NCI-H345 (cell line): ENCODE data around the gene TWF2.
"Not testable (repeated sequence)": the region's sequence is repeated elsewhere in the genome, so short reads cannot be mapped to it uniquely, and the experiment has no call there.

ENCODE experiments used
- DNase-seq: peaks from one replicate; lab custom pipeline; 2025; lab: John Stamatoyannopoulos, UW

The TWF2 gene

DNA sequence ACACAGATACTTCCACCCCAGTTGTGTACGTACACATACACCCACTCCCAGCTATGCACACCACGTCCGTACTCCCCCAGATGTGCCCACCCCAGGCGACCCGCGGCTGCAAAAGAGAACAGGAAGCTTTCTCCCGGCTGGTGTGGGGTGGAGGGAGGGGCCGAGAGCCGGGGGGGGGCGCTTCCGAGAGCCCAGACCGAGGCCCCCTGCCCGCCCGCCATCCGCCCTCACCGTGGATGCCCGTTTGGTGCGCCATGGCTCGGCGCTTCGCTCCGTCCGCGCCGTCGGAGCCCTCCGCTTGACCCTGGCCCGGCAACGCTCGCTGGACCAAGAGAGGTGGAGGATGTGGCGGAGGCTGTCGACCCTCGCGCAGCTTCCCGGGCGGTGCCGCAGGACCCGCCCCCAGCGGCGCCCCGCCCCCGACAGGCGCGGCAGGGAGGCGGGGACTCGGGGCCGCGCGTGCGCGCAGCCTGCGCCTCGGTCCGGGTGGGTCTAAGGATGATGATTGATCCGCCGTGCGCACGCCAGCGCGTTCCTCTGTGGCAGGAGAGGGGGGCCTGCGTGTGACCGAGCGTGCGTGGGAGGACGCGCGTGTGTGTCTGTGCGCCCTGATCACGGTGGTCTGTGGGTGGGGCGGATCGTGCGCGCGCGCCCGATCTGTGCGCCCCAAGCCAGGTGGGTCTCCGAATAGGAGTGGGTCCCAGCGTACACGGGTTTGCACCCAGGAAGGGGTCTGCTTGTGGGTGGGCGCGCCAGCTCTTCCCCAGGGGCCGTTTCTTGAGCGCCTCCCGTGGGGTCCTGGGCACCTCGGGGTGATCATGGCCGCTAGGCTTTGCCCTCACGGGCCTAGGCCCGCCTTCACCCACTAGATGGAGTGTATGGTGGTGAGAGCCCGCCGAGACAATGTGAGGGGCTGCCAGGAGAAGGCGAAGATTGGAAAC, at the start of gene TWF2:
TWF2 (minus strand) TSS at position 398 of the 941 bp plus-strand sequence; CDS start at position 256, 142 bp downstream.
- DNase-seq = peak; percentile 68

DNA sequence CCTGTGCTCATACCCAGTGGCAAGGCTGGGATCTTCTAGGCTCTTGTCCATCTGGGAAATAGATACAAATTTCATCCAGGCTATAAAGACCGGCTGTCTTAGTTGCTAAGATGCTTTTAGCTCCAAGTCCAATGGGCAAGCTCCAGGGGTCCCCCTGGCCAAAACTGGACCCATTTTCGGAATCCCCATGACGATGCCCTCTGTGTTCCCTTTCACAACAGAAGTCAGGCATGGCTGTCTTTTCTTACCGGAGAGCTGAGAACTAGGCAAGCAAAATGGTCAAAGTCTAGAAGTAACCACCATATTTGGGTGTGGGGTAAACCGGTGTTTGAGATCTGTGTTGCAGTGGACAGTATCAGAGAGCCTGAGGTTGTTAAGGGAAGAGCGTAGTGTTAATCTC, 49.7 kb upstream of the TWF2 start:
- DNase-seq = no peak

DNA sequence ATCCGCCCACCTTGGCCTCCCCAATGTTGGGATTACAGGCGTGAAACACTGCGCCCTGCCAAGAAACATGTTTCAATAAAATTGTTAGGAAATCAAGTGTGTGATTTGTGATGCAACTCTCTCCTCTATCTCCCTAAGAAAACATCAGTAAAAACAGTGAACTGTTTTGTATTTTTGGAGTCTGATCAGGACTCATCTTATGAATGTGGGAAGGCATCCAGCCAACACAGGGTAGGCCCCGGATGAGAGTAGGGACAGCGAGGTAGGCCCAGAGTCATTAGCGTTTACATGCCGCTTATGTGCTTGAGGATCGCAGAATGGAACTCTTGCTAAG, 47.8 kb upstream of the TWF2 start:
- DNase-seq = no peak

DNA sequence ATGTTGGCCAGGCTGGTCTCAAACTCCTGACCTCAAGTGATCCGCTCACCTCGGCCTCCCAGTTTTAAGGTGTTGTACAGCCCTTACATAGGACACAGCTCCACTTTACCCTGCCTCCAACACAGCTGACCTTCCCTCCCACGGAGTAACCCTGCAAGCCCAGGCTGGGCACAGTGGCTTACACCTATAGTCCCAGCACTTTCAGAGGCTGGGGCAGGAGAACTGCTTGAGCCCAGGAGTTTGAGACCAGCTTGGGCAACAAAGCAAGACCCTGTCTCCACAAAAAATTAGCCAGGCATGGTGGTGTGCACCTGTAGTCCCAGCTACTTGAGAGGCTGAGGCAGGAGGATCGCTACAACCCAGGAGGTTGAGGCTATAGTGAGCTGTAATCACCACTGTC, 45.1 kb upstream of the TWF2 start:
- not testable (repeated sequence) for DNase-seq

DNA sequence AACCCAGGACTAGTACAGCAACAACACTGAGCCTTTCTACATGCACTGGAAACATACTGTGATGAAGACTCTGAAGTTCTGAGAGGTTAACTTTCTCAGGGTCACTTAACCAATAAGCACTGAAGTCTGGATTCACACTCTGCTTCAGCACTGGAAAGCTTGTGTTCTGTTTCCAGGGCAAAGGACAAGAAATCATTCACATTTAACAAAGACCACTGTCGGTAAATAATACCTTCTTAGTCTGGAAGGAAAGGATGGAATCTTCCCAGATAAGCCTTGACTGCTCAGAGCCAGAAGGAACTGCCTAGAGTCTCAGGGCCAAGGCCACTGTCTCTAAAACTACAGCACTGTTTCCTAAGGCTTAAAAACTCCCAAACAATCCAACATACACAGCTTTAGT, 44.3 kb upstream of the TWF2 start:
- DNase-seq = no peak

DNA sequence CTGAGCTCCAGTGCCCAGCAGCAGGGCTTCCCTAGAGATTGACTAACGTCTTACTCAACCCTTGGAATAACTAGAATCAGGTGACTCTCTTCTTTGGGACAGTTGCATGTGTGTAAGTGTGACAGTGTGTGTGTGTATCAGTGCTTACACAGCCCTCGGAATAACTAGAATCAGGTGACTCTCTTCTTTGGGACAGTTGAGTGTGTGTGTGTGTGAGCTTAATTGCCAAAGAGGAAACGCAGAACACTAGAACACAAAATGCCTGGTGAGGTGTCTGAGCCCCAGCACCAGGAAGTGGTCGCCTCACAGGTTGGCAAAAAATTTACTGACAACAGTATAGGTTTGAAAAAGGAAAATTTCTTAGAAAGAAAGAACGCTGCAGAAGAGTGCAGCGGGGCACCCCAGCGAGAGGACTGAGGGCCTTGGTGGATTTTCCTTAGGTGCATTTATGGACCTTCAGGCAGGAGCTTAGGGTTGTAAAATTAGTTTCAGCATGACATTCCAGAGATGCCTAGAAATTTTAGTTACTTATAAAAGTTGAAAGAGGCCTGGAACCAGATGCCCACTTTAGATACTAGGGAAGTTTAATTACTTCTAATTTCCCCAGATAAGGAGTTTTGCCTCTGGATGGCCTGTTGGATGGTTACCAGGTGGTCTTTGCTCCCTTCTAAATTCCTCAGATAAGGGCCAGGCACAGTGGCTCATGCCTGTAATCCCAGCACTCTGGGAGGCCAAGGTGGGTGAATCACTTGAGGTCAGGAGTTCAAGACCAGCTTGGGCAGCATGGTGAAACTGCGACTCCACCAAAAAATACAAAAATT, 43.2 kb upstream of the TWF2 start:
- DNase-seq = no peak

DNA sequence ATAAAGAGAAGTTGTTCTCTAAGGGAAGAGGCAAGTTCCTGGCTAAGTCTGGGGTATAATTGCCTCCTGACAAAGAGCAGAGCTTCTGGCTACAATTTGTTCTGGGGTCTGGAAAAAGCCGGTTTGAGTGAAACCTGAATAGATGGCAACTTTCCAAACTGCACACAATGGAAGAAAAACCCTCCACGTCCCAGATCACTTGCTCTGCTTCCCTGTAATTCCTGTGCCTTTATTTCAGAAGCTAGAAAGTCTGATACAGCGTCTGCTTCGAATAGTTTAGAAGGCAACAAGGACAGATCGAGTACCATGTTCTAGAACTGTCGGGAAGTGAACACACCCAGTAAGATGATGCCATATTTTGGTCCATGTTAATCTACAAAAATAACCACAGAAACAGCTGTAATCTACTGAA, 41.1 kb upstream of the TWF2 start:
- peak; percentile 59 for DNase-seq

DNA sequence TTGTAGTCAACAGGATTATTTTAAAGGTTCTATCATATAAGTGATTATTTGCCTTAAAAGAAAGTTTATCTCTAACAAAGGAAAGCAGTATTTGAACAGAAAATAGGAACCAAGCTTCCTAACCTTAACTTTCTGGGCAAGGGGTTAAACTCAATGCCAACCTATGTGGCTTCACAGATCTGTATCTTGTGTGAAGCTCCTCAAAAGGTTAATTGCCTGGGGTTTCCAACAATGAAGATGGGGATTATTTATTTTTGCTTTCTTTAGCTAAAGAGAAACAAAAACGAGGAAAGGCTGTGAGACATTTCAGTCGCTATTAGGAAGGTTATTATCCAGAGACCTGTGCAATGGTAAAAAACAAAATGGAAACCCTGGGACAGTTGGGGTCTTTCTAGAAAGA, 40.6 kb upstream of the TWF2 start:
- DNase-seq = no peak

DNA sequence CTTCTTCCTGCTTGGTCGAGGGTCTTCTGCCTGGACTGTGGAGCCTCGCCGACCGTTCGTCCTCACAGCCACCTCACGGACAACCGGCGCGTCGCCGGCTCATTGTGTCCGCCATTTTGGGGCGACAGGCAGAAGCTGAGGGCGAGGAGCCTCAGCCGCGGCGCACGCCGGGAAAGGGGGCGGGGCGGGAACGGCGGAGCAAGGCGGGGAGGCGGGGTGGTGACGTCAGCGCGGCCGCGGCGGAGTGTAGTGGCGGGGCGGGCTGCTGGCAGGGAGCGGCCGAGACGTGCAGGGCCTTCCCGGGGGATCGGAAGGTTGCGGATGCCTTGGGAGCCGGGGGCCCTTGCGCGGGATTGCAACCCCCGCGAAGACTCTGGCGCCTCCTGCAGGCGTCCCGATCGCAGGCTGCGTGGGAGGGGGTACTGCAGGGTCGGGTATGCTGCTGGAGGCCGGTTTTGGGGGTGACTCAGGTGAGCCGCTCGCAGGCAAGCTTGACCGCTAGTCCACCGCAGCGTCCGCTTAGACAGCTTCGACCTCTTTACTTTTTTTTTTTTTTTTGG, 39.6 kb upstream of the TWF2 start, which contains the start of gene WDR82:
WDR82 (minus strand) TSS at position 140 of the 560 bp plus-strand sequence. CDS start 288 bp downstream, outside the sequence.
- DNase-seq = peak; percentile 90

DNA sequence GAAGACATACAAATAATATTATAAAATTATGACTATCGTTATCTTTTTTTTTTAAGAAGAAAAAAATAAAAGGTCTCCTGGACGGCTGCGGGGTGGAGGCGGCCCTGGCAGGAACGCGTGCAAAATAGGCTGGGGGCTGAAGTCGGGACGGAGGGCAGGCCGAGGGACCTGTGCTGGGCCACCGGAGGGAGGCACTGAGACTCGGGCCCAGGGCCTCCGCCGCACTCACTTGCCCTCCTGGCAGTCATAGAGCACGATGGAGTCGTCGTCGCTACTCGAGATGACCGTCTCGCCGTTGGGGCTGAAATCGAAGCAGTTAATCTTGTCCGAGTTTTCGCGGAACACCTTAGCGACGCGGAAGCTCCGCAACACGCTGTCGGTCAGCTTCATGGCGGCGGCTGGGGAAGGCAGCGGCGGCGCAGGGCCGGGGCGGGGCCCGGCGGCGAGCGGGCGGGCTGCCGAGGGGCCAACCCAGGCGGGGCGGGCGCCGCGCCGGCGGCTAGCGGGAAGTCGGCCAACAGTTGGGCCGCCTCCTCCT, 39.1 kb upstream of the TWF2 start:
- DNase-seq = peak; percentile 62

DNA sequence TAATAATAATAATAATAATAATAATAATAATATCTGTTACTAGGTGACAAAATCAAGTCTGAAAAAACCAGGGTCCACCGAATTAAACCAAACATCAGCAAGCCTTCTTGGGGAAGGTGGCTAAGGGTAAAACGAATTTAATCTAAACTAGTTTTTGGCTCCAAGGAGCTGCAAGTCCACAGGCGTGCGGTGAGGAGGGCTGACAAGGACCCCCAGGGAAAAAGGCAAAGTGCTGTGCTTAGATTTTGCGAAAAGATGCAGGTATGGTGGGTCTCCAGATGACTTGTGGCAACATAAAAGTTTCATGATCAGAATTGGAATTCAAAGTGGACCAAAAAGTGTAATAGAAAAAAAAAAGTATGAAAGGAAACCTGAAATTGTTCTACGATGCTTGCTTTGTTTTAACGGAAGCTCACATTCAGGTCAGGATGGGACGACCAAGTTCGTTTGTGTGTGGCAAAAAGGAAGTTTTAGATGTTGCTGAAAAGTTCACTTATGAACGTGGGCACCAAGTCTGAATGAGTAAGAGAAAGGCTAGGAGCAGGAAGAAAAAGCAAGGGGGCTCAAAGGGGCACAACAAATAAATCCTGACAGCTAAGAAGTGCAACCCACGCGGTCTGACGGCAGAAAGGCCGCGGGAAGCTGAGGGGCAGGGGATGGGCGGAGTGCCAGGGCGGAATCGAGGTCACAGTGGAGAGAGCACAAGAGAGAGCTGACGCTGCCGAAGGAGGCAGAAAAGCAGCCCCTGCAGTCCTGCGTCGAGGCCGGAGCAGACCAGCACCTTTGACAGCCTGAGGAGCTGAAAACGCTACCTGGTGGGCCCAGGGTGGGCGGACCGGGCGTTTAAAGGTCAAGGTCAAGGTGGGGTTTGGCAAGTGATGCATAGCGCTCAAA, 38.4 kb upstream of the TWF2 start:
- peak; percentile 11 for DNase-seq

DNA sequence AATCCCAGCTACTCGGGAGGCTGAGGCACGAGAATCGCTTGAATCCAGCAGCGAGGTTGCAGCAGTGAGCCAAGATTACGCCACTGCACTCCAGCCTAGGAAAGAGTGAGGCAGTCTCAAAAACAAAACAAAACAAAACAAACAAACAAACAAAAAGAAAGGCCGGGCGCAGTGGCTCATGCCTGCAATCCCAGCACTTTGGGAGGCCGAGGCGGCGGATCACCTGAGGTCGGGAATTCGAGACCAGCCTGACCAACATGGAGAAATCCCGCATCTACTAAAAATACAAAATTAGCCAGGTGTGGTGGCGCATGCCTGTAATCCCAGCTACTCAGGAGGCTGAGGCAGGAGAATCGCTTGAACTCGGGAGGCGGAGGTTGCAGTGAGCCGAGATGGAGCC, 35.8 kb upstream of the TWF2 start:
- not testable (repeated sequence) for DNase-seq

DNA sequence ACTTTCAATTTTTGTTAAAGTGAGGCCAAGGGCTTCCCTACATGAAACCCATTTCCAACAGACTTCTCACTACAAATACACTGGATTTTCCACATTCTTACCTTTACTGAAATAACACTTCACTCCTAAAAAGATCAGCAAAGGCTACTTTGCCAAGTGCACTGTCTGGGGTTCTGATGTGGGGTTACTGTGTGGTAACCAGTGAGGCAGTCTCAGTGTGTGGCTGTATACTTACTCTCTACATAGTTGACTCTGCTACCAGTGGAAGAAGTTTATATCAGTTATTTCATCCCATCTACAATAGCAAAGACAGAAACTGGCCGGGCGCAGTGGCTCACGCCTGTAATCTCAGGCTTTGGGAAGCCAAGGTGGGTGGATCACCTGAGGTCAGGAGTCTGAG, 33.9 kb upstream of the TWF2 start:
- DNase-seq = no peak

DNA sequence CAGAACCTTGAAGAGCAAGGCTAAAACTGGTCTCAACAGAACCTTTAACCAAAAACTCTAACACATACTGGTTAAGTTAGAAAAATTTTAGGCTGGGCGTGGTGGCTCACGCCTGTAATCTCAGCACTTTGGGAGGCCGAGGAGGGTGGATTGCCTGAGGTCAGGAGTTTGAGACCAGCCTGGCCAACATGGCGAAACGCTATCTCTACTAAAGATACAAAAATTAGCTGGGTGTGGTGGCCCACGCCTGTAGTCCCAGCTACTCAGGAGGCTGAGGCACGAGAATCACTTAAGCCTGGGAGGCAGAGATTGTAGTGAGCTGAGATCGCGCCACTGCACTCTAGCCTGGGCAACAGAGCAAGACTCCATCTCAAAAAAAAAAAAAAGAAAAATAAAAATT, 33.2 kb upstream of the TWF2 start:
- DNase-seq = not testable (repeated sequence)

DNA sequence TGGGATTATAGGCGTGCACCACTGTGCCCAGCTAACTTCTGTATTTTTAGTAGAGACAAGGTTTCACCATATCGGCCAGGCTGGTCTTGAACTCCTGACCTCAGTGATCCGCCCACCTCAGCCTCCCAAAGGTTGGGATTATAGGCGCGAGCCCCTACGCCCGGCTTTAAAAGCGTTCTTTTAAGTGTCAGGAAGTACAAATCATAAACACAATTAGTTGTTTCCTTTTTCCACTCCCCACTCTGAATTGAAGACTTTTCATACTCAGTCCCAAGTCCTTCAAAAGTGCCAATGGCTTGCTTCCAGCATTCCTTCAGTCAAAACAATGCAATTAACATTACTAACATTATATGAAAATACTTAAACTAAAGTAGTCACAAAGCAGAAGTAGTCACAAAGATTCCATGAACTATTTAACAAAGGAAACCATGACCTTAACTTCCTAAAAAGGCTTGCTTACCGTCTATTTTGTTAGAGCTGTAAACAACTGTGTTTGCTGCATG, 31.3 kb upstream of the TWF2 start:
- DNase-seq = no peak

DNA sequence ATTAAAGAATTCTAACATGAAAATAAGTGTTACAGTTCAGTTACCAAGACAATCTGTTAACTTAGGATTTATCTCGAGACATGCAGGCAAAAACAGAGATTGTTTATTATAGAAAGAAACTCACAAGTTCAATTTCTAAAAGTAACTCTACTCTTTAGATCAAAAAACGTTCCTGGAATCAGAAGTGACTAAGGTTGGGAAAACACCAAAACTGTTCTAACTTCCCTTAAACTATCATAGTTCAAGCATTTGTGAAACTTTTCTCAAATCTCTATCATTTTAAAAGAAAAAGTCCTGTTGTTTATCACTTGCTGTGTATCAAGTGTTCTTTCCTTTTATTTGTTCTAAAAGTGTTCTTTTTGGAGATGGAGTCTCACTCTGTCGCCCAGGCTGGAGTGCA, 30.8 kb upstream of the TWF2 start:
- no peak for DNase-seq

DNA sequence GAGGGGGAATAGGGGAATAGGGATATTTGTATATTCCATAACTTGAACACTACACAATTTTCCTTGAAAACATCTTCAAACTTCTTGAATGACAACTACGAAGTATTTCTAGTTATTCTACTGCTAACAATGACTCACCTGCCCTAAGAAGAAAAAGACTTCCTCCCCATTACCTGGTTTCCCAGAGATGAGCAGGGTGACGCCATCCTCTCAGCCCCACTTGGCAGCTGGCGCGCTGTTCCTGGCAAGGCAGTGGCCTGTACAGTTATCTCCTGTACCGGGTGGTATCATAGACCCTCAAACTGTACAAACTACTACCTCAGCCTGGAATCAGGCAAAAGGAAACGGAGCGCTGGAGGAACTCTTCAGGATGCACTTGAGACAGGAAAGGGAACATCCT, 29.1 kb upstream of the TWF2 start:
- DNase-seq = no peak

DNA sequence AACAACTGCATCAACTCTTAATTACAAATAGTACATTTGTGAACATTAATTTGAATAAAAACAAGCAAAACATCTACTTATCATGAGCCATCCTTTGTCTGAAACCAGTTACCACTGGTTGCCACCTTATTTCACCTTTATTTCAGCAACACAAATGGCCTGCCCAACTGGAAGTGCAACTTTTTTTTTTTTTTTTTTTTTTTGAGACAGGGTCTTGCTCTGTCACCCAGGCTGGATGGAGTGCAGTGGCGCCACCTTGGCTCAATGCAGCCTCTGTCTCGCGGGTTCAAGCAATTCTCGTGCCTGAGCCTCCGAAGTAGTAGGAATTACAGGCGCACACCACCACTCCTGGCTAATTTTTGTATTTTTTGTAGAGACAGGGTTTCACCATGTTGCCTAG, 26.4 kb upstream of the TWF2 start:
- no peak for DNase-seq

DNA sequence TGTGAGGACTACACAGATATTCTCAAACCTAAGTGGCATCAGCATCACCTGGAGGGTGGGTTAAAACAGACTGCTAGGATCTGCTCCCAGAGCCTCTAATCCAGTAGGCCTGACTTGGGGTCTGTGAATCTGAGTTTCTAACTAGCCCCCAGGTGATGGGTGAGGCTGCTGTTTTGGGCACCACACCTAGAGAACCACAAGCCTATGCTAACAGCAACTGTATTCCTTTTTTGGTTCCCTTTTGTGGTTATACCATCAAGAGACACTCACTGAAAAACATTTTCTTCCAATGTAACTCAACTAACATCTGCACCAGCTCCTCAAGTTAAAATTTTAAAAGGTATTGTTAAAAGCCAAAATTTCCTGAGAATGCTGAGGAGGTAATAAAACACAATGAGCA, 23.5 kb upstream of the TWF2 start:
- no peak for DNase-seq

DNA sequence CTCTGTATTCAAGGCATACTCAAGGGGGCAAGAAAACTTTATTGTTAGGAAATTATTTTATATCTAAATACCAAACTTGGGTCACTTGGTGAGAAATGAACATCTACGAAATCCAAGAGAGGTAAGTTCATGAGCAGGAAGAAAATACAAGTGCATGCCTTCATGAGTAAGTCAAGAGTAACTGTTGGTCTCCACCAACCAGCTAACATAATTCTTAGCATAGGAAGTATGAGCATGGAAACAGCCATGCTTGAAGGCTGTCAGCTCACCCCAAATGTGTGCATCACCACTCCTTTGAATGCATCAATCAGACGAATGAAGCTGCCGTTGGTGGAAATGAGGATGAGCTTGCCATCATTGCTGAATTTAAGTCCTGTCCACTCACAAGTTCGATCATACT, 20.5 kb upstream of the TWF2 start:
- no peak for DNase-seq

DNA sequence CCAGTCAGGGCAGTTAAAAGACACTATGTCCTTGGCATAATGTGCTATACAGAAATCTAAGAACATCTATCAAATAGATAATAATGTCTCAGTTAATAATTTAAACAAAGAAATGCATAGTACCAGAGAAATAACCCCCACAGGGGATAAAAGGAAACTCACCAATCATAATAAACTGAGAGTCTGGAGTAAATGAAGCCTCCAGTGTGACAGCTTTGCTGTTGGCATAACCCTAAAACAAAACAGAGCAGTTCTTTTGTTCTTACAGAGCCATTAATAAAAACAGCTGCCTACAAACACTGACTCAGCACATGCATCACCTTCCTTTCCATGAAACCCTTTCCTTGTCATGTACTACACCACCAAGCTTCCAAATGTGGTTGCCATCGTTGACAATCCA, 20.1 kb upstream of the TWF2 start:
- no peak for DNase-seq
